Measurements from ENCODE around the gene PXT1.

PXT1 gene

DNA sequence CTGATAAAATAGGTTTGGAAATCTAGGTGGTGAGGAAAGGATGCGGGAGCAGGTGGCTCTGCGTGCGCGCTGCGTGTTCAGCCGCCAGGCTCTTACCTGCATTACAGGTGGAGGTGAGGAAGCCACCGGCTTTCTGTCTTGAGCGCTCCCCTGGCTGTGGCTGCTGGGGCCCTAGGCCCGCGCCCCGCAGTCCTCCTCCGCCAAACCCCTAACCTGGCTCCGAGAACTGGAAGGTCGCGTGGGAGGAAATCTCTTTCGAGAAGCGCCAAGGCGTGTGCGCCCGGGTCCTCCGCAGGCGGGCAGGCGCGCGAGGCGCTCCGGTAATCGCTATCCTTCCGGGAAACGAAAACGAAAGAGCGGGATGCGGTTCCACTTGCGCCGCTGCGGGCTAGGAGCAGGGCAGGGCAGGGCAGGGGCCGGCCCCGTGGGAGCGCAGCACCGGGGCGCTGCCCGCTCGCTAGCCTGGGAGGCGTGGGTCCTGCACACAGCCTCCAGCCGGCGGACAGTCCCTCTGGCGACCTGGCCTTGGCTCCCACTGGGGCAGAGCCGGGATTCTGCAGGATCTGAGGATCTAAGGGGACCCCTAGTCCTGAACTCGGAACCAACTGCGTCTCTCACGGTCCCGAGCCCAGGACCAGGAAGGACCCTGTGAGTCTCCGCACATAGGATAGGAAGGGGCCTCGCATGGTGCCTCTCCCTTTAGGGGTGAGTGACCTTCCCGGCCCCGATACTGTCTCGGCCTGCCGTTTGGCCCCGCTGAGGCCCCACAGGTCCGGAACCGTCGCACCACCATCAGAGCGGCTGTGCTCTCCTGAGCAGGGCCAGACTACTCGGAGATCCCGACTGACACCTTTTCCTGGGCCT, 55.0 kb downstream of the PXT1 start, which contains the start of gene ETV7:
ETV7 (minus strand) TSS at position 230 of the 864 bp plus-strand sequence; CDS start at position 102, 128 bp downstream.
- DNase-seq = peak; percentile 73

DNA sequence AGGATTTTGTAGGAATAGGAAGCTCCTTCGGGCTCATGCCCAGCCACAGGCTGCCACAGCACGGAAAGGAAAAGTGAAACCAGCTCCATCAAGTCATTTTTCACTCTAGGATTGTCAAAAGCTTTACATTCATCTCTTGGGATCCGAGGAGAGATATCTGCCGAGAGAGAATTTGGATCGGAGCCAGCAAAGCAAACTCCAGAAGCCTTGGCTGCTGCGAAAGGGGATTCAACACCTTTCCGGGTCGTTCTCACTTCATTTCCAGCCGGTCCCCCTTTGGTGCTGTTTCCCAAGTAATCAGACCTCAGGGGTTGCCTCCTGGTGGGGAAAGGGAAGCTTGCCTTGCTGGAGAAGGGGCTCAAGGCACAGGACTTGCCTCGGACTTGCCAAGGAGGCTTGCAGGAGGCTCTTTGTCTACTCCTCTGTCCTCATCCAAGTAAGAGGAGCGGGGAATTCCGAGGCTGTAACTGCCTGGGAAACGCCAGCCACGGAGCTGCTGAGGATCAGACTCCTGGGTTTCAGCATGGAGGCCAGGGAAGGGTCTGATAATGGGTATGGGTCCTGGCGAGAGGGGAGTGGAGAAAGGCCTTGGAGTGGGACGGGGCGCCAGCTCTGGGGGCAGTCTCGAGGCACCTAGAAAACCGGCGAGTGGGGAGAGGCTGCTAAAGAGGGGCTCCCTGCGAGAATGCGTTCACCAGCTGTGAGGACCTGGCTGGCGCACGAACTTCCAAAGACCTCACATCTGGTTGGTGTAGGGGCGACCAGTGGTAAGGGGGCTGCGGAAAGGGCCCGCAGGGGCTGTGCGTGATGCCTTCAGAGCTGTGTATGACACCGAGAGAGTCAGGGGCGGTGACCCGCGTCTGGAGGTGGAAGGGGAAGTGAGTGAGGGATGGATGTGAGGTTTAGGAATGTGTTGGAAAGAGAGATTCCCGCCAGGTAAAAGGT, 55.9 kb downstream of the PXT1 start:
- DNase-seq = peak; percentile 65

DNA sequence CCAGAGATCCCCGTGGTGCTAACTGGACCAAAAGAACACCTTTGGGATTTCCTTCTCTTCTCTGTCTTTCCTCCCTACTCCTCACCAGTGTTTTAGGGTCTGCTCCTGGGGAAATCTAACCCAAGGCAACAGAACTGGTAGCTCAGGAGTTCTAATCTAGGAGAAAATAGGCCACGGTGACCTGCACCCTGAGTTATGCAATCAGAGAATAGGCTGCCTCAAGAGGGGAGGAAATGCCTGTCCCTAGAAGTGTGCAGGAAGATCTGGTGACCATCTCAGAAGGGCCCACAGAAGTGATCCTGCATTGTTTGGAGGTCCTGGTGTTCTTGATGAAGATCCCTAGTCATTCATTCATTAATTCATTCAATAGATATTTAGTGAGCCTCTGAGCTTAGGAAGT, 58.6 kb downstream of the PXT1 start:
- no peak for DNase-seq

DNA sequence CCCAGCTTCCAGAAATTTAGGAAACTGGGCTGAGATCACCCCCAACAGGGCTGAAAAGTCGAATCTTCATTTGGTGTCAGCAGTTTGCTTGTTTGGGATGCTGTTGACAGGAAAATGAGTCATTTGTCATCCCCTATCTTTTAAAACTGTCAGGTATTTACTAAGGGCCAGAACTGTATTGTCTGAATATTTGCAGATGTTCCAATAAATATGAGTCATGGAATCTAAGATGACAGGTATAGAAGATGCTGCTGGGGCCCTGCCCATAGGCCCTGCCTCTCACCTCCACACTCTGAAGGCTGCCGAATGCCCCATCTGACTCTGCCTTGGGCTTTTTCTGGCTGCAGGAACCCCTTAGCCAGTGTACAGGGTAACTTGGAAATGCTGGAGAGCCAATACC, 59.0 kb downstream of the PXT1 start:
- DNase-seq = no peak

DNA sequence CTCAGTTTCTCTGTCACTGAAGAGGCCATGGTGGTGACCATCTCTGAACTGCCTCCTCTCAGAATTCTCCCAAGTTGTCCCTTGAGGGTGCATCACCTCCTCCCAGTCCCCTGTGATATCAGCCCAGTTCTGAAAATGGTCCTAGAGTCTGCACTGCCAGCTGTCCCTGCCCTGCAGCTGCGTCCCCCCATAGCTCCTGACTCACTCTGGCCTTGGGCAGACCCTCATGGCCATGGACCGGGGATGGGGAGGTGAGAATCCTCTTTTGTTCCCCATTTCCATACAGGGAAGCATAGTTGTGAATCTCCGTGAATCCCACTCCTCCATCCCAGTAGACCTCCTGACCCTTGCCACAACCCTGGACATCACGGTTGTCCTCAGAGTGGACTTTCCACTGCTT, 59.7 kb downstream of the PXT1 start:
- no peak for DNase-seq

DNA sequence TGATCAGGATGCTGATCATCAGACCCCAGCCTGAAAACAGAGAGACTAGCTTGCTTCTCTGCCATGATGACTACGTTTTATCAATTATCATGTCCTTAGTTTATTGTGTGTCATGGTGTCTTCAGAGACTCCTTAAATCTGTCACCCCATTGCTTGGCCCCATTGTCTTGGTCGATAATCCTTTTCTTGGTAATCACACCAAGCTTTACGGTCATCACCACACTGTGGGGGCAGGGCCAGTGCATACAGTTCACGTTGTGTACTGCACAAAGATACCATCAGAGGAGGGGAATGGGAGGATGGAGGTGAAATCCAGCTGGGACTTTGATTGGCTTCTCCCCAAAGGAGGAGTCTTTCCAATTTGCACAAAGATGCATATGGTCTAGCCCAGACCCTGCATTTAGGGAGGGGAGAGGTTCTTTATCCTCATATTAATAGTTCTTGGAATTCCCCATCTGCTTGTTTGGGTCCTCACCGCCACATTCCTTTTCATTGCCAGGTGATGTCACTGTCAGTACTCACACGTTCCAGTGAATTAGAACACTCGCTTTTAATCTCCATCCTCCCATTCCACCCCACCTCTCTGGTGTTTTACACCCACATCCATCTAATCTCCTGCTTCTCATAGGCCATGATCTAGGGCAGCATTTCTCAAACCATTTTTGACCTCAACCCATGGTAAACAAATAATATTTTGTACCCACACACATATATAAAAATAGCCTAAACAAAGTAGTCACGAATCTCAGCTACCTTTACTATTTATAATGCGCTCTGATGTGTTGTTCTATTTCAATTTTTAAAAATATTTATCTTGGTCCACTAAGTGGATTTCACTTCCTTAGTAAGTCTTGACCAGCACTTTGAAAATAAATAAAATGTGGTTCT, 60.9 kb downstream of the PXT1 start:
- no peak for DNase-seq

DNA sequence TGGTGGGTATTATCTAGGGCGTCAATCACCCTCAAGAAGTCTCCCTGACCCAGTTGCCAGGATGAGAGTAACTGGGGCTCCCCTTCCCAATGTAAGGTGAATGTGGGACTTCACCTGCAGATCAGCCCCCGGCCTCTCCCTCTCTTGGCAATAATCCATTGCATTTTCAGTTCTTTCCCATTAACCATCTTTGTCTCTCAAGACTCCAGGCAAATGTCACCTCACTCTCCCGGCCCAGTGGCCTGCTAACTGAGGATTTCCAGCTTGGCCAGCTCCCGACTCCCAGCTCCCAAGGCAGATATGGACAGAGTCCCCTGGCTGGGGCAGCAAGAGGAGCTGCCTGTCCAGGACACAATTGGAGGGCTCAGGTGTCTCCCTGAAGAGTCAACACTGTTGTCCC, 62.5 kb downstream of the PXT1 start:
- DNase-seq = no peak

DNA sequence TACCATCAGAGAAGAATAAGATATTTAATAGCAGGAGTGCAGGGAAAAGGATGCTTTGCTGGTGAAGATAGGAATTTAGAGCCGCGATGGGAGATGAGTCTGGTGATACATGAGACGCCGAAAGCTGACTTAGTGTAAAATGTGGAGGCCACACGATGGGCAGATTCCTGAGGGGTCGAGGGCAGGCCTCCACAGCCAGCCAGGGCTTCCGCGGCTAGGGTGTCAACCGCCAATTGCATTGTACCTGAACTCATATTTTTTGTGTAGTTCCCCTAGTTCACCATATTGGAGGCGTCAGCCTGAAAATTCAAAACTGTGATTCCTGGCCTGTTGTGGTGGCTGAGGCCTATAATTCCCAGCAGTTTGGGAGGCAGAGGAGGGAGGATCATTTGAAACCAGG, 63.7 kb downstream of the PXT1 start:
- no peak for DNase-seq

DNA sequence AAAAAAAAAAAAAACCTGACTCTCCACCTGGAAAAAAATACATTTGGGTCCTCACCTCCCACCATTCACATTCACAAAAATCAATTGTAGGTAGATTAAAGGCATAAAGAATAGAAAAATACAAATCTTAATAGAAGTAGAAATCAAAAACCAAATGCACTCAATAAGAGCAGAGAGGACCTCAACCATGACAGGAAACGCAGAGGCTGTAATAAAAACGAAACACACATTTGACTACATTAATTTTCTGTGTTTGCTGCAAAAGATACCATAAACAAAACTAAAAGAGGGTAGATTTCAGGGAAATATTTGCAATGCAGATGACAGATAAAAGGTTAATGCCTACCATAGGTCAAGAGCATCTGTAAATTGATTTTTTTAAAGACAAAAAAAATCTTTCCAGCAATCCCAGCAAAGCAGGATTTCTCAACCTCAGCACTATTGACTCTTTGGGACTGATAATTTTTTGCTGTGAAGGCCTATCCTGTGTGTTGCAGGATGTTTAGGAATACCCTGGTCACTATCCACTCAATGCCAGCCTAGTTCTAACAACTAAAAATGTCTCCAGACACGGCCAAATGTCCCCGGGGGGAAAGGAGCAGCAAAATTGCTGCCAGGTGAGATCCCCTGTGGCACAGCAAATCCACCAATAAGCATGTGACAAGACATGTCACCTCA, 64.3 kb downstream of the PXT1 start:
- no peak for DNase-seq

DNA sequence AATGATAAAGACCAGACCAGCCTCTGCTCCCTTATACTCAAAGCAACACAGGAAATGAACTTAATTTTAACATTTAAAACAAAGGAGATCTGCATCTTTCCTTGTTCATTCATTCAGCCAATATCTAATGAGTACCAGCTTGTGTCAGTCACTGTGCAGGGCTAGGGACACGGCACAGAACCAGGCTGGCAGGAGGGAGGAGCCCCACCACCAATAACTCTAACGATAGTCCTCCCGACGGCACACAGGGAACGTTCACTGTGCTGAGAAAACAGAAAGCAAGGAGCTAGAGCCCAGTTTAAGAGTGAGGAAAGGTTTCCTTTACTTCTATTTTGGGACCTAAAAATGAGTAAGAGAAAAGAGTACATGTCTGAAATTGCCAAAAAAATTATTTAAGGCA, 65.1 kb downstream of the PXT1 start:
- no peak for DNase-seq

DNA sequence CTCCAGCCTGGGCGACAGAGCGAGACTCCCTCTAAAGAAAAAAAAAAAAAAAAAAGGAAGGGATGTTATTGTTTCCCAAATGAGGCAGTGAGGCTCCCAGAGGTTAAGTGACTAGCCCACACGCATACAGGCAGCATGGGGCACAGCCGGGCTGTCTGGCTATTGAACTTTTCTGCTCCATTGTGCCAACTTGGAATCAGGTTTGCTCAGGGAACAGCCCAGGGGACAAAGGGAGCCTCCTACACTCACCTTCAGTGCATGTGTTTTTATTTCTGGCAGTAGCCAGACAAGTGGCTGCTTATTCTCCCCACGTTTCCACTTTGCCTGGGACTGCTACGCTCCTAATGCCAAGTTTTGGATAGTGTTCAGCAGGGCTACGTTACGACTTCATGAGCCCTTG, 65.9 kb downstream of the PXT1 start:
- no peak for DNase-seq

DNA sequence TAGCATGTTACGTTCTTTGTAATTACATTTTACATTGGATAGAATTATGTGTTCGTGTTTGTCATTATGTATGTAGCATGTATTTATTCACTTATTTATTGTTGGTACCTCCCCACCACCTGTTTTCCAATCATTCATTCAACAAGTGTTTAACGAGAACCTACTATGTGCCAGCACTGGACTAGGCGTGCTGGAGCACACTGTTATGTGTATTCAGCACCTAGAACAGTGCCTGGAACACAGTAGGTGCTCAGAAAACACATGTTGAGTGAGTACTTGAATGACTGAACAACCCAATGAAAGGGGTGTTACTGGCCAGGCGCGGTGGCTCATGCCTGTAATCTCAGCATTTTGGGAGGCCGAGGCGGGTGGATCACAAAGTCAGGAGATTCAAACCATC, 66.5 kb downstream of the PXT1 start:
- no peak for DNase-seq

DNA sequence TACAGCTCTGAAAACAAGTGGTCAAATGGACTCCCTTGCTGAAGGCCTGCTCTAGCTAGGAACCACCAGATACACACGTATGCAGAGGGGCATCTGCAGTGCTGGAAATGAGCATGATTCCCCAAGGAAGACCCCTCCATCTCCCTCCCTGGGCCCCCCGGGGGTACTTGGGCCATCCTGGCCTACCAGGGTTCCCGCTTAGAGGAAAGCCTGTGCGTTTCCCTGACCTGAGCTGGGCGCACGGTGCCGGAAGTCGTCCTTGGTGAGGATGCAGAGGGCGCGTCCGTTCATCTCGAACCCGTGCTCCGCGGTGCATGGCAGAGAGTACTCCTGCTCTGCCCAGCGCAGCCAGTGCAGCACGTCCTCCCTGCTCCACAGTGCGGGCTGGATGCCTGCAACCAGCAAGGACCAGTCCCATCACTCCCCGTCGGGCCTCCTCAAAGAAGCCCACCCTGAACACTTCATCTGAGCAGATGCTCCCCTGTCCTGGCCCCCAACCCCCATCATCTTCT, 67.0 kb downstream of the PXT1 start:
- no peak for DNase-seq

DNA sequence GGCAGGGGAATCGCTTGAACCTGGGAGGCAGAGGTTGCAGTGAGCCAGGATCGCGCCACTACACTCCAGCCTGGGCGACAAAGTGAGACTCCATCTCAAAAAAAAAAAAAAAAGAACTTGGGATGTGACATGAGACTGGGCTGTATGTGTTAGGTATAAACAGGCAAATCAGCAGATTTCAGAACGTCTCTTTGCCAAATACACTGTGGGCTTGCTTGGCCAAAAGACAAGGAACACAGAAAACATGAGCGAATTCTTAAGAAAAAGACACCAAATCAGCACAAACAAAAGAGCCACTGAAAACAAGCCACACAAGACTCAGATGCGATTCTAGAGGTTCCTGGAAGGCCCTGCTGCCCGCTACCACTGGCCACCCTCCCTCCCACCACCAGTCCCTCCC, 67.7 kb downstream of the PXT1 start:
- no peak for DNase-seq

DNA sequence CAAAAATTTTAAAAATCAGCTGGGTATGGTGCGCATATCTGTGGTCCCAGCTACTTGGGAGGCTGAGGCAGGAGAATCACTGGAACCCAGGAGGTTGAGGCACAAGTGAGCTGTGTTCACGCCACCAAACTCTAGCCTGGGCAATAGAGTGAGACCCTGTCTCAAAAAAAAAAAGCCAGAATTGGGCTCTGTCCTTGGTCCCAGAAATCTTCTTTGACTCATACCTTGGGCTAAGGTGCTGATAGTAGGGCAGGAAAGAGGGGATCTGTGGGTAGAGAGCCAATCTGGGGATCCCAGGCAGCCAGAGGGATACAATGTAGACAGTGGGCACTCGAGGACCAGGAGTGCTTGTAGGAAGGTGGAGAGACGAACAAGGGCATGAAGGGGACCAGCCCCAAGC, 68.5 kb downstream of the PXT1 start:
- DNase-seq = no peak

DNA sequence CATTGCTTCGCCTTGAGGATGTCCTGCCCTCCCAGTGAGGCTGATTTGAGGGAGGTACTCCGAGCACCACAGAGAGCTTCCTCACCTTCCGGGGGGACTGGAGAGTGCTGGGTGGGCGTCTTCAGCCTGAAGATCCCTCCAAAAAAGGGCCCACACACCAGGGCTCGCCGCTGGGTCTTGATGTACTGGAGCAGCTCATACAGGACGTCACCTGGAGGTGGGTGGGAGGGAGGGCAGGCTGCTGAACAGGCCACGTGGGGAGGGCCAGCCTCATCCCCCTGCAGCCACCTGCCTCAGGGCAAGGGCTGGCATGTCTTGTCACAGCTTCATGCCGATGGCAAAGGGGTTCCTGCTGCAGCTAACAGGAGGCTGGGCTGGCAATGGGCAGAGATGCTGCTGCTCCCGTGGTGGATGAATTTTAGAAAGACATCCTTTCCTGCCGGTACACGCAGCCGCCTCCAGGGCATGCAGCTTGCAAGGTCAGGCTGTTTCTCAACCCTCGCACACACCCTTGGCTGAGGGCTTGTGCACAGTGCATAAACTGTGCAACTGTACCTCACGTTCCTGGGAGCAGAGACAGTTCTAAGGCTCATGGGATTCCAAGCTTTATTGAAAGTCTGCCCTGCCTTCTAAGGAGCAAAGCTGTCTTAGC, 69.2 kb downstream of the PXT1 start:
- DNase-seq = no peak

DNA sequence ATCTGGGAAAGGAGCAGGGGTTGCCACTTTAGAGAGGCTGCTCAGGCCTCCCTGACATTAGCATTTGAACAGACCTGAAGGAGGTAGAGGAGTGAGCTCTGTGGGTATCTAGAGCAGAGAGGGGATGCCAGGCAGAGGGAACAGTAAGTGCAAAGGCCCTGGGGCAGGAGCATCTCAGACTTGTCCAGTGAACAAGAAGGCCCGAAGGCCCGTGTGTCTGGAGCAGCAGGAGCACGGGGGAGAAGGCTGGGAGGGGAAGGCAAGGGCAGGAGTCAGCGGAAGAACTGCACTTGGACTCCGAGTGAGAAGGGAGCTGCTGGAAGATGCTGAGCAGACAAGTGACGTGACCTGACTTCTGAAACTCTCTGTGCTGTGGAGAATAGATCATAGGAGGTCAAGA, 70.6 kb downstream of the PXT1 start:
- no peak for DNase-seq

DNA sequence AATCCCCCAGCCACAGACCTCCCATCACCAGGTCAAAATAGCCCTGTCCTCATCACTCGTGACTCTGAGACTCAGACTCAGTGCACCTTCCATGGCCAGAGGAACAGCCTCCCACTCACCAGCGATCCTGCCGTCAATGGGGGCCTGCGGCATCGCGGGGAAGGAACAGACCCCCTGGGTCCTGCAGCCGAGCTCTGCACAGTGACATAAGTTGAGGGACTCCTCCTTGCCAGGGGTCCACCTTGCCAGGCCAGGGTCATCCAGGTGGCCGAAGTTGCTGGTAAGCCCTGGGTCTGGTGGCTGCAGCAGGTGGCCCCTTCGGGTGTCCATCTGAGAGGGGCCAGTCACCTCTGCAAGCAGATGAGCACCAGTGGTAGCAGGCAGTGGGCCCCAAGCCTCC, 71.4 kb downstream of the PXT1 start:
- DNase-seq = no peak

DNA sequence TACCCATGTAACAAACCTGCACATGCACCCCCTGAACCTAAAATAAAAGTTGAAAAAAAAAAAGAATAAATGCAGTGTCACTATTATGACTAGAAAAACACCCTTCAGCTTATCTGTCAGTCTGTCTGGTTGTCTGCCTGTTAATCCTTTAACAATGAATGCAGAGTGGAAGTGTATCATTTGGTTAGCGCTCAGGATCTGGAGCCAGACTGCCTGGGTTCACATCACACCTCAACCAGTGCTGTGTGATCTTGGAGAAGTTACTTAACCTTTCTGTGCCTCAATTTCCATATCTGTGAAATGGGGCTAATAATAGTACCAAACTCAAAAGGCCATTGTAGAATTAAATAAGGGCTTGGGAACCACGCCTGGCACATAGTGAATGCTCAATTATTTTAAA, 72.0 kb downstream of the PXT1 start:
- no peak for DNase-seq

DNA sequence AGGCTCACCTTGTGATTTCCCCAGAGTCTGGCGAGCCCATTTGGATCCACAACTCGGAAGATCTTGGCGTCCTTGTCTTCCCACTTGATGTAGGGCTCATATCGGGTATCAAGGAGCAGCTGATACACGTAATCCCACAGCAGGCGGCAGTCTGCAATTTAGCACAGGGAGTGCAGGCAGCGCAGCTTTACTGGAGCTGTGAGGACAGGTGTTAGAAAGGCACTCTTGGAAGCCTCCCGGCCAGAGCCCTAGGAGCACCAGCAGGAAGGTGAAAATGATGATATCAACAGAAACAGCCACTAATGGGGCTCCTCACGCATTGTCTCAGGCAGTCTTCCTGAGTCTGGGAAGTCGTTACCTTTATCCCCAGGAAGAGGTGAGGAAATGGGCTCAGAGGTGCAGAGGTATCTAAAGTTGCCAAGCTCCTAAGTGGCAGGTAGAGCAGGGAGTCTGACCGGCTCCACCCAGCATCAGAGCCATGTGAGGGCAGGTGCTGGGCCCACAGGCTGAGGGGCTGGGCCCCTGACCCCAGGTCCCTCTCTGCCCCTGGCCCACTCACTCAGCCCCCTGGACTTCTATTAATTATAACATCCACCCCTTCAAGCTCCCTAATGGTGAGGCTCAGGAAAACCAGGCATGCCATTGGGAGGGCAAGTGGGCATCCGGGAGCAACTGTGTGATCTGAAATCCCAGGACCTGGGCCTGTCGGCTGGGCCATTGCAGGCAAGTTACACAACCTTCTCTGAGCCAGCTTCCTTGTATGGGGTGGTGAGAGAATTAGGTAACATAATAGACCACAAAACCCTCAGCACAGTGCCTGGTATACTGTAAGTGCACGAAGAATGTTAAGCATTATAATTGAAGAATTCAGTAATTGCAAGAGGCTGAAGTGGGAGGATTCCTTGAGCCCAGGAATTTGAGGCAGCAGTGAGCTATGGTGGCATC, 73.5 kb downstream of the PXT1 start:
- DNase-seq = no peak

Measured in activated CD8-positive, alpha-beta memory T cell treated with anti-CD3 and anti-CD28 coated beads for 24 hours (primary cell).